Endothelial cell (in vitro differentiated cells): ENCODE measurements around the gene SLC25A13. TPM values are rescaled to one million over a fixed set of nuclear protein-coding genes. Genes with fewer than 3 reads are reported as not detected.

ENCODE experiments used
- DNase-seq: peaks from one replicate; pipeline ENCODE4 v3.0.0; 2021; ENCODE audit warnings: low spot score
- H3K27ac Mint-ChIP-seq: one replicate; pipeline ENCODE4 v1.8.0; 2021; ENCODE audit warnings: mixed read lengths, inconsistent platforms; ENCODE audit not compliant: unreplicated experiment
- H3K27me3 Mint-ChIP-seq: one replicate; pipeline ENCODE4 v1.8.0; 2021; ENCODE audit warnings: mild to moderate bottlenecking, moderate library complexity, mixed read lengths, inconsistent platforms; ENCODE audit not compliant: unreplicated experiment
- H3K36me3 Mint-ChIP-seq: one replicate; pipeline ENCODE4 v1.8.0; 2021; ENCODE audit warnings: mild to moderate bottlenecking, low read depth, mixed read lengths, inconsistent platforms; ENCODE audit not compliant: unreplicated experiment
- H3K4me1 Mint-ChIP-seq: one replicate; pipeline ENCODE4 v1.8.0; 2021; ENCODE audit warnings: mild to moderate bottlenecking, mixed read lengths, inconsistent platforms; ENCODE audit not compliant: unreplicated experiment
- H3K4me3 Mint-ChIP-seq: one replicate; pipeline ENCODE4 v1.8.0; 2021; ENCODE audit warnings: mild to moderate bottlenecking, mixed read lengths, inconsistent platforms; ENCODE audit not compliant: unreplicated experiment
- H3K9me3 Mint-ChIP-seq: one replicate; pipeline ENCODE4 v1.8.0; 2021; ENCODE audit warnings: mixed read lengths, inconsistent platforms; ENCODE audit not compliant: unreplicated experiment
- total RNA-seq: library from RNA; stranded (reverse); fragmentation: NEBNext Ultra II Directional; extraction: Animal tissue kit (Norgen Biotek cat#: 25700); gene quantifications from one replicate; pipeline ENCODE4 v1.2.1, GENCODE V29; 2021; ENCODE audit not compliant: unreplicated experiment
- TF ChIP-seq, protein P1 (sequence below): fragments of 200-600 bp; sonication (generic); IDR thresholded peaks from one replicate; pipeline ENCODE4 v1.5.0; 2021; ENCODE audit warnings: antibody characterized with exemption; ENCODE audit not compliant: unreplicated experiment

Gene SLC25A13
- total RNA-seq, 1 donor from 2014 or later, result 69.6 TPM

- Mint-ChIP-seq H3K4me3 (no peak overlapping the region), H3K36me3 (peaks cover 23% of the 10 kb centered on the region), H3K4me1 (peaks cover 4% of the 10 kb centered on the region), H3K27ac (no peak overlapping the region), H3K9me3 (no peaks in the 10 kb centered on the region), H3K27me3 (peaks cover 2% of the 10 kb centered on the region)
- TF ChIP-seq, protein P1, sequence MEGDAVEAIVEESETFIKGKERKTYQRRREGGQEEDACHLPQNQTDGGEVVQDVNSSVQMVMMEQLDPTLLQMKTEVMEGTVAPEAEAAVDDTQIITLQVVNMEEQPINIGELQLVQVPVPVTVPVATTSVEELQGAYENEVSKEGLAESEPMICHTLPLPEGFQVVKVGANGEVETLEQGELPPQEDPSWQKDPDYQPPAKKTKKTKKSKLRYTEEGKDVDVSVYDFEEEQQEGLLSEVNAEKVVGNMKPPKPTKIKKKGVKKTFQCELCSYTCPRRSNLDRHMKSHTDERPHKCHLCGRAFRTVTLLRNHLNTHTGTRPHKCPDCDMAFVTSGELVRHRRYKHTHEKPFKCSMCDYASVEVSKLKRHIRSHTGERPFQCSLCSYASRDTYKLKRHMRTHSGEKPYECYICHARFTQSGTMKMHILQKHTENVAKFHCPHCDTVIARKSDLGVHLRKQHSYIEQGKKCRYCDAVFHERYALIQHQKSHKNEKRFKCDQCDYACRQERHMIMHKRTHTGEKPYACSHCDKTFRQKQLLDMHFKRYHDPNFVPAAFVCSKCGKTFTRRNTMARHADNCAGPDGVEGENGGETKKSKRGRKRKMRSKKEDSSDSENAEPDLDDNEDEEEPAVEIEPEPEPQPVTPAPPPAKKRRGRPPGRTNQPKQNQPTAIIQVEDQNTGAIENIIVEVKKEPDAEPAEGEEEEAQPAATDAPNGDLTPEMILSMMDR, result no peak
- no peak for DNase-seq
These were observed 170.0 kb downstream of the SLC25A13 start for GRCh38 chr7:96151889-96152288.

- Mint-ChIP-seq H3K9me3 (no peaks in the 10 kb centered on the region), H3K36me3 (peaks cover 14% of the 10 kb centered on the region), H3K27ac (no peak overlapping the region), H3K4me1 (no peaks in the 10 kb centered on the region), H3K27me3 (no peaks in the 10 kb centered on the region), H3K4me3 (no peak overlapping the region)
- no peak for DNase-seq
- TF ChIP-seq, protein P1, result no peak
These were observed 177.7 kb downstream of the SLC25A13 start for GRCh38 chr7:96144260-96144526.

DNA sequence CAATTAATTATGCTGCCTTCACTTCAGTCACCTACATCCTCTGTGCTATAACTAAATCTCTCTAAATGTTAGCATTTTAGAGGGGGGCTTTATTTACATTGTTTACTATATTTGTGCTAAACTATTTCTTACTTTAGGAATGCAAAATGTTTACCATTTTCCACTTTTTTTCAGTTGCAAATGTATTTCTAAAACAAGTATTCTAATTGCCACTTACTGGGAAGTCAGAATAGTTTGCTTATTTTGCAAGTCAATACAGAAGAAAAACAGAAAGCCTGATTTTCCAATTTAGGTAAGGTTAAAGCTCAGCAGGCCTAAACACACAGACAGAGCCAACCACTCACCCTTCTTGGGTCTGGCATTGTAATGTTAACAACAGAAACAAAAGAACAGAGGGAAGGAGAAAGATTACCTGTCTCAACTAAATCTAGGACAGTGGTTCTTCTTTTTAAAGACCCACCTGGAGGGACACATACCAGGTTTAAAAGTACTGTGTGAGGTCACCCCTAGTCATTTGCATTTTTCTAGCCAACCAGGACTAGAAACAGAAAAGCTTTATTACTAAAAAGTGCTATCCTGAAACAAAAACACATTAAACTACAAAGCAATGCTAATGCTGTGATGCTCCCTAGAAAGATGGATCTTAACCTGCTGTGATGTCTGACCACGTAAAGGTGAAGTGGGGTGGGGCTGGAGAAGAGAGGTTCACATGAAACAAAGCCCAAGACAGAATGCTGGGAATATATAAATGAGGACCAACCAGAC is 178.2 kb downstream of the SLC25A13 start:
- Mint-ChIP-seq H3K9me3 (no peaks in the 10 kb centered on the region), H3K36me3 (peaks cover 14% of the 10 kb centered on the region), H3K4me1 (no peaks in the 10 kb centered on the region), H3K27me3 (no peaks in the 10 kb centered on the region), H3K27ac (no peak overlapping the region), H3K4me3 (no peak overlapping the region)
- TF ChIP-seq, protein P1, result no peak
- no peak for DNase-seq

DNA sequence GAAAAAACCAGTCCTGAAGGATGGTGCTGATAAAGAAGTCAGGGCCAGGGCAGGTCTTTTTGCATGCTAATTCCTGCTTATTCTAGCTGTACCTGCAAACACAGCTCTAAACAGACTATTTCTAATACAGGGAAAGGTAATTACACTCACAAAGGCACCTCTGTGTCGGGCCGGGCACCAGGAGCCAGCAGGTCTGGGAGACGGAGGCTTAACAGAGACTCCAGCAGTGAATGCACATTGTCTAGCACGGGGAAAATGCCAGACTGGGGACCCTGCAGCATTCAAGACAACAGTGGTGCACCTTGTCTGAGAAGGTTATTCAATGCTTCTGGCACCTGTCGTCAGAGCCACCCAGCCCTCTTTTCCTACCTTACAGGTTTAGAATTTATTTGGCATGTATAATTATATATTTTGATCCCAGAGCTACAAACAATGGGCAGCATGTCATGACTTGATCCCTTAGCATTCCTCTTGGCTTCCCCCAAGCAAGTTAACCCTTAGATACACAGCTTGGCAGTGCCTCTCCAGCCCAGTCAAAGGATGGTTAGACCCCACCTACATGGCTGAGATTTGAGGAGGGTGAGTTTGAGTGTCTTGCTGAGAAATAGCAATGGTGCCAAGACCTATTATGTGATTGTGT is 185.2 kb downstream of the SLC25A13 start:
- no peak overlapping the region for H3K27ac Mint-ChIP-seq
- H3K27me3 Mint-ChIP-seq, result peaks cover 2% of the 10 kb centered on the region
- H3K36me3 Mint-ChIP-seq, result peaks cover 3% of the 10 kb centered on the region
- no peak overlapping the region for H3K4me3 Mint-ChIP-seq
- DNase-seq, result no peak
- H3K9me3 Mint-ChIP-seq, result no peaks in the 10 kb centered on the region
- TF ChIP-seq, protein P1, result no peak
- H3K4me1 Mint-ChIP-seq, result peaks cover 7% of the 10 kb centered on the region

GRCh38 chr7:96135241-96135640 is 186.7 kb downstream of the SLC25A13 start:
- no peak for DNase-seq
- Mint-ChIP-seq H3K4me3 (no peak overlapping the region), H3K9me3 (no peaks in the 10 kb centered on the region), H3K4me1 (peaks cover 7% of the 10 kb centered on the region), H3K36me3 (peaks cover 3% of the 10 kb centered on the region), H3K27me3 (peaks cover 2% of the 10 kb centered on the region), H3K27ac (no peak overlapping the region)
- TF ChIP-seq, protein P1, result no peak
